ENCODE measurements around the gene GCNT2.

The GCNT2 gene

GRCh38 chr6:10540073-10540746, 19.1 kb downstream of the GCNT2 start:
- no peak for TF ChIP-seq CTCF (IDR thresholded peaks at IDR 0.05; ENCODE audit: low read depth, low read length)
- no peak for DNase-seq (ENCODE audit: extremely low read depth, low read depth)

- DNase-seq (ENCODE audit: extremely low read depth, low read depth): no peak
- TF ChIP-seq CTCF (IDR thresholded peaks at IDR 0.05; ENCODE audit: low read depth, low read length): no peak
Observed at GRCh38 chr6:10541591-10541990, 20.4 kb downstream of the GCNT2 start.

- no peak for TF ChIP-seq CTCF (IDR thresholded peaks at IDR 0.05; ENCODE audit: low read depth, low read length)
- DNase-seq (ENCODE audit: extremely low read depth, low read depth): no peak
Observed at GRCh38 chr6:10542213-10542612, 21.1 kb downstream of the GCNT2 start.

- DNase-seq (ENCODE audit: extremely low read depth, low read depth): no peak
- TF ChIP-seq CTCF (IDR thresholded peaks at IDR 0.05; ENCODE audit: low read depth, low read length): no peak
Observed at GRCh38 chr6:10543488-10543887, 22.3 kb downstream of the GCNT2 start.

GRCh38 chr6:10545482-10545881, 24.3 kb downstream of the GCNT2 start:
- DNase-seq (ENCODE audit: extremely low read depth, low read depth): no peak
- TF ChIP-seq CTCF (IDR thresholded peaks at IDR 0.05; ENCODE audit: low read depth, low read length): no peak

GRCh38 chr6:10547809-10548208, 26.7 kb downstream of the GCNT2 start:
- no peak for TF ChIP-seq CTCF (IDR thresholded peaks at IDR 0.05; ENCODE audit: low read depth, low read length)
- DNase-seq (ENCODE audit: extremely low read depth, low read depth): no peak

GRCh38 chr6:10550764-10551163, 29.6 kb downstream of the GCNT2 start:
- DNase-seq (ENCODE audit: extremely low read depth, low read depth): no peak
- no peak for TF ChIP-seq CTCF (IDR thresholded peaks at IDR 0.05; ENCODE audit: low read depth, low read length)

Data from AG09319 (cell line).